NB4 (cell line): ENCODE data around the gene CHAC2.

ENCODE experiments used
- POLR2A ChIP-seq: IDR thresholded peaks from 2 replicates; pipeline ENCODE4 v1.6.1; 2011; ENCODE audit warnings: mild to moderate bottlenecking; ENCODE audit not compliant: insufficient read length; ENCODE audit errors: extremely low read depth
- TF ChIP-seq, protein P1 (sequence below): IDR thresholded peaks from one replicate; pipeline ENCODE4 v1.5.1; 2012; ENCODE audit warnings: low read depth, low read length

- TF ChIP-seq, protein P1, sequence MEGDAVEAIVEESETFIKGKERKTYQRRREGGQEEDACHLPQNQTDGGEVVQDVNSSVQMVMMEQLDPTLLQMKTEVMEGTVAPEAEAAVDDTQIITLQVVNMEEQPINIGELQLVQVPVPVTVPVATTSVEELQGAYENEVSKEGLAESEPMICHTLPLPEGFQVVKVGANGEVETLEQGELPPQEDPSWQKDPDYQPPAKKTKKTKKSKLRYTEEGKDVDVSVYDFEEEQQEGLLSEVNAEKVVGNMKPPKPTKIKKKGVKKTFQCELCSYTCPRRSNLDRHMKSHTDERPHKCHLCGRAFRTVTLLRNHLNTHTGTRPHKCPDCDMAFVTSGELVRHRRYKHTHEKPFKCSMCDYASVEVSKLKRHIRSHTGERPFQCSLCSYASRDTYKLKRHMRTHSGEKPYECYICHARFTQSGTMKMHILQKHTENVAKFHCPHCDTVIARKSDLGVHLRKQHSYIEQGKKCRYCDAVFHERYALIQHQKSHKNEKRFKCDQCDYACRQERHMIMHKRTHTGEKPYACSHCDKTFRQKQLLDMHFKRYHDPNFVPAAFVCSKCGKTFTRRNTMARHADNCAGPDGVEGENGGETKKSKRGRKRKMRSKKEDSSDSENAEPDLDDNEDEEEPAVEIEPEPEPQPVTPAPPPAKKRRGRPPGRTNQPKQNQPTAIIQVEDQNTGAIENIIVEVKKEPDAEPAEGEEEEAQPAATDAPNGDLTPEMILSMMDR, result no peak
- TF ChIP-seq POLR2A, result no peak
These were observed 18.7 kb downstream of the CHAC2 start for GRCh38 chr2:53786352-53786704.
